HTERT RPE-1 (cell line): ENCODE results near the gene FIS1.
"Not testable (repeated sequence)": the region's sequence is repeated elsewhere in the genome, so short reads cannot be mapped to it uniquely, and the experiment has no call there.

Experiments used
- in situ Hi-C: fragments of 300-500 bp; cut with MboI; formaldehyde crosslinking; loops from 4 replicates; pipeline ENCODE4 v1.14.3; 2020; ENCODE audit warnings: low sequenced_read_pairs

The FIS1 gene

DNA sequence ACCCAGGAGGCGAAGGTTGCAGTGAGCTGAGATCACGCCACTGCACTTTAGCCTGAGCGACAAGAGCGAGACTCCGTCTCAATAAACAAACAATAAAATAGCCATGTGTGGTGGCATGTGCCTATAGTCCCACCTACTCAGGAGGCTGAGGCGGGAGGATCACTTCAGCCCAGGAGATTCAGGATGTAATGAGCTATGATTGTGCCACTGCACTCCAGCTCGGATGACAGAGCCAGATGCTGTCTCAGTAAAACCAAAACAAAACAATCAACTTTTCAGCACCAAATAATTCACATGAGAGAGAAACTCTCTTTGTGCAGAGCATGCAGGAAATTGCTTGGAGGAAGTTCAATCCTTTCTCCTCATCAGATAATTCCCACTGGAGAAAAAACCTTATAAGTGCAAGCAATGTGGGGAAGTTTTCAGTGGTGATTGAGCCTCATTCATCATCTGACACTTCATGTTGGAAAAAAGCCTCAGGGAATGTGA, 13.4 kb upstream of the FIS1 start:
- in situ Hi-C loops = no loop called here

DNA sequence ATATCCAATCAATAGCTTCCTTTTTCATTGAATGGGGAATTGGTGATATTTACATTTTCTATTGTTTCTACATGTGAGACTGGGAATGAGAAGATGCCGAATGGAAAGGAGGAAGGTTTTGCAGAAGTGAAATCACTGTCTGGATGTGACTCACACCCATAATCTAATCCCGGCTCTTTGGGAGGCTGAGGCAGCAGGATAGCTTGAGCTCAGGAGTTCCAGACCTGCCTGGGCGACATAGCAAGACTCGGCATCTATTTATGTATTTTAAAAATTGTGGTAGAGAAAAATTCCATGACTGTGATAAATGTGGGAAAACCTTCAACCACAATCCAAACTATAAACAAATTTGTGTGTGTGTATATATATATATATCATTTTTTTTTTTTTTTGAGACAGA, 10.9 kb upstream of the FIS1 start:
- in situ Hi-C loops = no loop called here

DNA sequence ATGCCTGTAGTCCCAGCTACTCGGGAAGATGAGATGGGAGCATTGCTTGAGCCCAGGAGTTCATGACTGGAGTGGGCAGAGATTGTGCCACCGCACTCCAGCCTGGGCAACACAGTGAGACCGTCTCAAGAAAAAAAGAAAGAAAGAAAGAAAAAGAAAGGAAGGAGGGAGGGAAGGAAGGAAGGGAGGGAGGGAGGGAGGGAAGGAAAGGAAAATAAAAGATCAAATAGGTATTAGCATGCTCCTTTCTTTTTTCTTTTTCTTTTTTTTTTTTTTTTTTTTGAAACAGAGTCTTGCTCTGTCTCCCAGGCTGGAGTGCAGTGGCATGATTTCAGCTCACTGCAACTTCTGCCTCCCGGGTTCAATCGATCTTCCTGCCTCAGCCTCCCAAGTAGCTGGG, 8.3 kb upstream of the FIS1 start:
- in situ Hi-C loops = not testable (repeated sequence)

DNA sequence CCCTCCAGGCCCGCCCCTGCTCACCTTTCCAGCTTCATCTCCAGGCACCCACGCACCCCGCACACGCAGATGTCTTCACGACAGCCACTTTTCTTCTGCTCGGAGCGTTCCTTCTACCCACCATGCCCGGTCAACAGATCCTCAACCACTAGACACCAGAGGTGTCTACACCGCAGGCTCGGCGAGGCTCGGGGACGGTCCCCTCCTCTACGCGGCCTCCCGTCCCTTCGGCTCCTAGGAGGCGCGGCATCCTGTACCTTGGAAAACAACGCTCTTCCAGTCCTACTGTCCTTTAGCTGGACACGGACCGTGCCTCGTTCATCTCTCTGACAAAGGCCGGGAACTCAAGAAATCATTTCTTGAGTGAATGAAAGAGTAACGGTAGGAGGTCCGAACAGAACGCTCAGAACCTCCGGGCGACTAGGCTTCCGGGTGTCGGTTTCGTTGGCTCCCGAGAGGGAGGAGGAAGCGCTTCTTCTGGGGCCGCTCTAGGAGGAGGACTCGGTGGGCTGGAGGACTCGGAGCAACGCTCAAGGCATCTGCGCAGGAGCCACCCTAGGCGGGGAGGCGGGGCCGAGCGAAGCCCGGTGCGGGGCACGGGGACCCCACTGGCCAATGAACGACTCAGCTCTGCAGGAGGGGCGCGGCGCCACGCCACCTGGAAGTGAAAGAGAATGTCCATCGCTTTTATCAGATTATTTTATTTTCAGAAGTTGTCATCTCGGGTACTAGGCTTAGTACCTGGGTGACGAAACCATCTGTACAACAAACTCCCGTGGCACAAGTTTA, 7.2 kb upstream of the FIS1 start:
- in situ Hi-C loops = no loop called here

DNA sequence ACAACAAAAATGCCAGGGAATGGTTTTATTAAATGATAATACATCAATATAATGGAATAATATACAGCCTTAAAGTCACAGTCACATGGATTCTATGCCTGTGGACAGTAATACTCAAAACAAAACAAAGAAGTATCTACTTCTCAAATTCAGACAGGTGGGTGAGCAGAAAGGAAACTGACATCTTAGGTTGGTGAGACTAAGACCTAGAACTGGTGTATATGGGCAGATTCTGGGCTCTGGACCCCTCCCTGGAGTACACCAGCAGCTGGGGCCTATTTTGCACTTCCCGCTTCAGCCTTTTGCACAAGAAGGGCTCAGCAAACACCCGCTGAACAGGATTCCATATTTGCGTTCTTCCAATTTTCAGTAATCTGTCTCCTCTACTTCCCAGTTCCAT, 5.4 kb upstream of the FIS1 start:
- in situ Hi-C loops = no loop called here

DNA sequence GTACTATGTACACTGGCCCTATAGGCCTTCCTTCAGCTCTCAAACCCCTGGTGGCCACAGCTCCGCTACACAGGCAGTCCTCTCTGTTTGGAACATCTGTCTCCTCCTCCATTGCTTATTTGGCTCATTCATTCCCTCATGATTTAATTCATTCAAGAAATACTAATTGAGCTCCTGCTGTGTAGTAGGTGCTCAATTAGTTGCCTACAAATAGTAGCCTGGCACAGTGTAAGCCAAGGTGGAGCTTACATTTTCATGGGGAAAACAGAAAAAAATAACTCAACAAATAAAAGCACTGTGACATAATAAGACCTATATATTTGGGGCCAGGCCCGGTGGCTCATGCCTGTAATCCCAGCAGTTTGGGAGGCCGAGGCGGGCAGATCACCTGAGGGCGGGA, 3.4 kb upstream of the FIS1 start:
- in situ Hi-C loops = no loop called here

DNA sequence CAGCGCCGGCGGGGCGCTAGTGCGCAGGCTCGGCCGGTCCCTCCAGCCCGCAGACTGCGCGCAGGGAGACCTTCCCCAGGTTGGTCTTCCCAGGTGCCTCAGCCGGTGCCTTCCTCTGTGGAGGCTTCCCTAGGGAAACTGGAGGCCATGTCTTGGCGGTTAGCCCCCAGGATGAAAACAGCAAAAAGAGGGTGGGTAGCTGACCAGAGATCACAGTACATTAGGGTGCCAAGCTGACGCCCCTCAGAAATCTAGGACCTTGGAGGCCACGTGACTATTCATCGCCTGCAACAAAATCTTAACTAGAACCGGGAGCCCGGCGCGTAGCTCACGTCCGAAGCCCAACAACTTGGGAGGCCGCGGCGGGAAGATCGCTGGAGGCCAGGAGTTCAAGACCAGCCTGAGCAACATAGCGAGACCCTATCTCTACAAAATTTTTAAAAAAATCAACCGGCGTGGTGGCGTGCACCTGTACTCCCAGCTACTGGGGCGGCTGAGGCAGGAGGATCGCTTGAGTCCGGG, 327 bp upstream of the FIS1 start:
- in situ Hi-C loops = no loop called here

DNA sequence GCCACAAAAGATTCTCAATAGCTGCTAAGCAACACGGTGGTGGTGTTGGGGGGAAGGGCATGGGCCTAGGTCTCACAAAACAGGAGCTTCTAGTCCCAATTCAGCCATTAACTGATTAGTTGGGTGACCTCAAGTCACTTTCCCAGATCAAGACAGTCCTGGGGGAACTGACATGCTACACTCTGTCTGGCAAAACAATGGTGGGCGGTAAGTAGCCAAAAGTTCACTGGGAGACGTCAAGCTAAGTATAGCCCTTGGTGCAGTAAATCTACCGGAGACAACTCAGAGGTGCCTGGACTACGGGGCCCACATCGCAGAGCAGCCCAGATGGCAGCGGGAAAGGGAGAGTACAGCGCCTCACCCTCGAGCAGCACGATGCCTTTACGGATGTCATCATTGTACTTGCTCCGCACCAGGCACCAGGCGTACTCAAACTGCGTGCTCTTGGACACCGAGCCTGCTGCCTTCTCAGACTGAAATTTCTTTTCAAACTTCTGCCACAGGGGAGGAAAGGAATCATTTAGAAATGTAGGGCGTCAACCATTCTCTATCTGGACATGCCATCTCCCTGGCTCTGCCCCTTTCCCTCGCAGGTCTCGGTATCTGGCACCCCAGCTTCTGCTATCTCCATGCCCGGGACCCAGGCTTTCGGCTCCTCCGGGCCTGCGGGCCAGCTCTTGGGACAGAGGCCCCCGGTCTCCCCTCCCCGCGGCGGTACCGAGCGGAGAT, 1.1 kb downstream of the FIS1 start:
- in situ Hi-C loops = no loop called here

DNA sequence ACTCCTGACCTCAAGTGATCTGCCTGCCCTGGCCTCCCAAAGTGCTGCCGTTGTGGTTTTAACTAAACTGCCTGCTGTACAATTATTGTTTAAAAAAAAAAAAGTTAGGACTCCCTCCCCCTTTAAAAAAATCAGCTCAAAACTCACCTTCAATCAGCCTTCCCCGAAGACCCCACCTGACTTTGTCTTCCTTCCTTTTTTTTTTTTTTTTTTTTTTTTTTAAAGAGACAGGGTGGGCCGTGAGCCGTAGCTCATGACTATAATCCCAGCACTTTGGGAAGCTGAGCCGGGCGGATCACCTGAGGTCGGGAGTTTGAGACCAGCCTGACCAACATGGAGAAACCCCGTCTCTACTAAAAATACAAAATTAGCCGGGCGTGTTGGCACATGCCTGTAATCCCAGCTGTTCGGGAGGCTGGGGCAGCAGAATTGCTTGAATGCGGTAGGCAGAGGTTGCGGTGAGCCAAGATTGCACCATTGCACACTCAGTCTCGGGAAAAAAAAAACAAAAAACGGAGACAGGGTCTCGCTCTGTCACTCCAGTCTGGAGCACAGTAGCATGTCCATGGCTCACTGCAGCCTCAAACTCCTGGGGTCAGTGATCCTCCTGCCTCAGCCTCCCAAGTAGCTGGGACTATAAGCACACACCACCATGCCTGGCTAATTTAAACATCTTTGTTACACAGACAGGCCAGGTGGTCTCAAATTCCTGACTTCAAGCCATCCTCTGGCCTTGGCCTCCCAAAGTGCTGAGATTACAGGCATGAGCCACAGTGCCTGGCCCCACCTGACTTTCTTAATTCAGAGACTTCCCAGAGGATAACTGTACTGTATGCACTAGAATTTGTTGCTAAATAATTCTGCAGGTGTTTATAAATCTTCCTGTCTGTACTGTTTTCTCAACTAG, 3.2 kb downstream of the FIS1 start:
- in situ Hi-C loops = no loop called here

DNA sequence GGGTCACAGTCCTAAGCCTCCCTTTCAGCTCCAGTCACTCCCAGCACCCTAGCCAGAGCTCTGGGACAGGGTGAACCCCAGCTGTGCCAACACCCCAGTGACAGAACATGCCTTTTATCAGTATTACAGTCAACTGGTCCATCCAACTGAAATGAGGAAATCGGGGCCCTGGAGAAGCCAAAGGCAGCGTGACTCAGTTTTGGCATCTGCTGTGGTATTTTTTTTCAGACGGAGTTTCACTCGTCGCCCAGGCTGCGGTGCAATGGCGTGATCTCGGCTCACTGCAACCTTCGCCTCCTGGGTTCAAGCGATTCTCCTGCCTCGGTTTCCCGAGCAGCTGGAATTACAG, 3.9 kb downstream of the FIS1 start:
- in situ Hi-C loops = no loop called here

DNA sequence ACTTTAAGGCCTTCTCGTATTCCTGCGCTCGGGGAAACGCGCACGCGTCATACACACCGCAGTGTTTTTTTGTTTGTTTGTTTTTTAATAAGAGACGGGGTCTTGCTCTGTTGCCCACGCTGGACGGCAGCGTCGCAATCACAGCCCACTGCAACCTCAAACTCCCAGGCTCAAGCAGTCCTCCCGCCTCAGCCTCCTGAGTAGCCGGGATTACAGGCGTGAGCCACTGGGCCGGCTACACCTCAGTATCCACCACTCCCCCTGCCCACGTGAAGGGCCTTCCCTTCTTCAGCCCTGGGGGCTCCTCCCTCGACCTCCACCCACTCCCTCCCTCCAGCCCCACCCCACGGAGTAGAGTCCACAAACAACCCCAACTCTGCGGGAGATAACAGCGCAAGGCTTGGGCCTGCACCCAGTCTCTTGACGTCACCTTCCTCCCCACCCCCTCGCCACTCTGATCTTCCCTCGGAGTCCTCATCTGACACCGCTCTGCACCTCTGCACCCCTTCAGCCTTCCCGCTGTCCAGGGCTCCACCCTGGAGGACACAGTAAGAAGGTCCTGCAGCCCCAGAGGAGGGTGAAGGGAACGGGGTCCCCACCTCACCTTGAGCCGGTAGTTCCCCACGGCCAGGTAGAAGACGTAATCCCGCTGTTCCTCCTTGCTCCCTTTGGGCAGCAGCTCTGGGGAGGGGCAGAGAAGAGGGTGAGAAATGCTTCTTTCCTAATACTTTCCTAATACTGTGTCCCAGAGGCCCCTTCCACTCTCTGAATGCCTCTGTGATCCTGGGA, 4.5 kb downstream of the FIS1 start:
- in situ Hi-C loops = no loop called here

DNA sequence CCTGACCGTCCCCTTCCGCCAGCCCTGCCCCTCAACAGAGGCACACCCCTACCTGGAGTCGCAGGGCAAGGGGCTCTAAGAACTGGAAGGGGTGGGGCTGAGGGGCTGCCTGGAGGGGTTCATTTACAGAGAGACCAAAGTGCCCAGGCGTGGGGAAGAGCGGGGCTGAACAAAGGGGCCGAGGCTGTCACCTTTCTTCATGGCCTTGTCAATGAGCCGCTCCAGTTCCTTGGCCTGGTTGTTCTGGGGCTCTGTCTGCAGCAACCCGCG, 5.0 kb downstream of the FIS1 start:
- in situ Hi-C loops = no loop called here

DNA sequence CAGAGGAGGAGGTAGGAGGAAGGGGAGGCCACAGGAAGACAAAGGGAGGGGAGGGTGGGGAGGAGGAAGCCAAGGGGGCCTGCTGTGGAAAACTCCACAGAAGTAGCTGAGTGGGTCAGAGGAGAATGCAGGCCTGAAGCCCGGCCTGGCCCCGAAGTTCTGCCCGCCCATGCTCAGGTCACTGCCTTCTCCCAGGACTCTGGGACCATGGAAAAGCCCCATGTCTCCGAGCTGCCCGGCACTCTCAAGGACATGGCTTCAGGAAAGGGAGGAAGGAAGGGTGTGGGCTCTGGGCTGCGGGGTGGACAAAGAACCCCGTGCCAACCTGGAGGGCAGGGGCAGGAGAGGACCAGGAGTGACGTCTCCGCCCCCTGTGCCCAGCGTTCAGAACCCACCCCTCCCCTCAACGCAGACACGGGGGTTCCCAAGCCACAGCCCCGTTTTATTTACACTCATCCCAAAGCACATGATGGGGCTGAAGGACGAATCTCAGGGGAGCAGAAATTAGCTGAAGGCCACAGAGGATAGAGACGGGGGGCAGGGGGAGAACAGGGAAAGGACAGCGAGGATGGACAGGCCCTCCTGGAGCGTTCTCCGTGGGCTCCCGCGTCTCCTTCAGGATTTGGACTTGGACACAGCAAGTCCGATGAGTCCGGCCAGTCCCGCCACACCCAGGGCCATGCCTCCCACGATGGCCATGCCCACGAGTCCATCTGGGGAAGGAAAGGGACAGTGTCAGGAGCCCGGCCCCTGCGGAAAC, 5.5 kb downstream of the FIS1 start:
- in situ Hi-C loops = no loop called here

DNA sequence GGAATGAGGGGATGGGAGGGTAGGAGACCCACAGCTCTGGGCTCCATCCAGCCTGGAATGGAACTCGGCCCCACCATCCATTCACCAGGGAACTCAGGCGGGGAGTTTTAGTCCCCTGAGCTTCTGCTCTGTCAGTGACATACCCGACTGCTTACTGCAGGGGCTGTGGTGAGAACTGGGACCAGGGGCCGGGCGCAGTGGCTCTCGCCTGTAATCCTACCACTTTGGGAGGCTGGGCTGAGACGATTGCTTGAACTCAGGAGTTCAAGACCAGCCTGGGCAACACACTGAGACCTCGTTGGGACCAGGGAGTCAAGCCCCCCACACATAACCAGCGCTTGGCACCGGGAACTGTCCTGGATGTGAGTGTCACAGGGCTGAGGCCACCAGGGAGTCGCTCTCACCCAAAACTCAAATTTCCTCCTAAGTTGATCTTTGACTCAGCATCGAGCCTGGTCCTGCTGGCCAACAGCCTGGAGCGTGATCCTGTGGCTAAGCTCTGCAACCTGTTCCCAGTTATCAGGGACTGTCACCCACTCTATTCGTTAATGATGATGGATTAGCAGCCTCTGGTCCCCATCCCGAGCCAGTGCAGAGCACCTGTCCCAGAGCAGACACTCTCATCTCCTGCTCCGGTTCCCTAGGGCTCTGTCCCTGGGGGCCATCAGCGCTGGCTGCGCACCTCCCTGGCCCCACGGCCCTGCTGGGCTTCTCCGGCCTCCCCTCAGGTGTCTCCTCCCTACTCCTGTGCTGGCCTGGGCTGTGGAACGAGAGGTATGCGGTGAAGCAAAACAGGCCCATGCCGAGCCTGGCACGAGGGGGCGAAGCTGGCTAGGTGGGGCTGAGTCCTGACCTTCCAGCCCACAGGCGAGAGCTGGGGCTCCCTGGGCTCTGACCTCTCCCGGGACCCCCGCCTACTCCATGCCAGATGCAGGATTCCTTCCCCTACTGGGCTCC, 6.4 kb downstream of the FIS1 start:
- in situ Hi-C loops = no loop called here

DNA sequence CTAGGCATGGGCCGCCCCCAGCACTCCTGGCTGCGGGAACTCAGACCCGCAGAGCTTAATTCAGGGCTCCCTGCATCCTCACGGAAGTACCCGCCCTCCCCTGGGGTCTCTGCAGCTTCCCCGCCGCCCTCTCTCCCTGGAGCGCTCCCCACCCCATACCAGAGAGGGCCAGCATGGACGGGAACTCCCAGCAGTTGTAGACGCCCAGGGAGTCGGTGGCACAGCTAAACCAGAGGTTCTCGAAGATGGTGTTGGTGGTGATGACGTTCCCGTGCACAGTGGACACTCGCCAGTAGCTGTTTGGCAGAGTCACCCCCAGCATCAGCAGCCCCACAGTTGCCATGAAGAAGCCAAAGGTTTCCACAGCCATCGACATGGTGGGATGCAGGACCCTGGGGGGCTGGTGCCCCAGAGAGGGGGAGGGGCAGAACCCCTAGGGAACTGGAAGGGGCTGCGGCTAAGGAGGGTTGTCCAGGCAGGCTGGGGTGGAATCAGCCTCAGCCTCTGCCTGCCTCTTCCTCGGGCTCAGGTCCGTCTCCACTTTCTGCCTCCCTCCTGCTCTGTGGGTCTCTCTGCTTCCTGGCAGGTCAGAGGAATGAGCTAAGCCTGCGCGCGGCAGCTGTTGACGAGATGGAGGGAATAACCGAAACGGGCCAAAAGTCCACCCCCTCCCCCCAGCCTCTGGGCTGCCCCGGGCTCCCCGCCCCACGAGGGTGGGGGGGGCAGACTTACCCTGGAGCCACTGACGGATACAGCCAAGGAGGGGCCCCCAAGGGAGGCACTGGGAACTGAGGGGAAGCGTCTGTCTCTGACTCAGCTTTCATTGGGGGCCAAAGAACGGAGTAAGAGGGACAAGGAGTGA, 7.4 kb downstream of the FIS1 start, which contains the start of gene CLDN15:
Gene CLDN15 (minus strand): TSS at position 597 of the 862 bp plus-strand sequence. CDS start 221 bp downstream, at position 376.
- in situ Hi-C loops = no loop called here

DNA sequence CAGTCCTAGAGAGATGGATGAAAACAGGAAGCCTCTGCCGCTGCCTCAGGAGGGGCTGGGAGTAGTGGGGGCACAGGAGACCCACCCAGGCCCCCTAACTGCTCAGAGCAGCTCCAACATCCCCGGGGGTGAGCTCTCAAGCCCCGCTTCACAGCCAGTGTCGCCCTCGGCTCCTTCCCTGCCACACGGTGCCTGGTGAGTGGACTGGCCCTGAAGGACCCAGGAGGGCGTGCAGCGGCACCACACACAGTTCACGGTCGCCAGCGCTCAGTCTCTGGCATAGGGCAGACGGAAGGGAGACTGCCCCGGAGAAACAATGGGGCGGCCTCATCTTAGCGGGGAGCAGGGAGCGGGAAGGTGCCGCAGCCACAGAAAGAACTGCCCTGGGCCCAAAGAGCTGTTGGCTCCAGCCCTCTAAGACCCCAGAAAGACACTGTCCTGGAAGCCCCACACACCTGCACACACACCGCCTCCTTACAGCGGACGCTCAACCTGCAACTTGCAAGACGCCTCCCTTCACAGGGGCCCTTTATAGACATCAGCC, 8.5 kb downstream of the FIS1 start:
- in situ Hi-C loops = no loop called here

DNA sequence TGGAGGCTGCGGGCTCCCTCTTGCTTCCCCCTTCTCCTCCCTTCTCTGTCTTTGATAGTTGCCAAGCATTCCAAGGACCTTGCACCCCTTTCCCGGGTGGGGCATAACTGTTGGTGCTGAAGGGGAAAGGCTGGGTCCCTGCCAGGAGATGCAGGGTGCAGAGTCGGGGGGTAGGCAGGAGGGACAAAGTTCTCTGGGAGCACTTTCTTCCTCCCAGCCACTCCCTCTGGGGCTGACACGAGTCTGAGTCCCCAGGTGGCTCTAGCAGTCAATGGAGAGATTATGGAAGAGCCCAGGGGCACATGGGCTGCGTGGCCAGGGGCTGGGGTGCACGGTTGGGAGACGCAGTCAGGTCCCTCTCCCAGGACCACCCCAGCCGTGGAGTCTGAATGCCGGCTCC, 9.4 kb downstream of the FIS1 start:
- in situ Hi-C loops = no loop called here
